HG03045 (cell line): ENCODE data around the gene SNUPN.
"Not testable (repeated sequence)": the region's sequence is repeated elsewhere in the genome, so short reads cannot be mapped to it uniquely, and the experiment has no call there.

Experiments used
- ATAC-seq: cut with Tn5 transposase; IDR thresholded peaks from one replicate; pipeline ENCODE4 v1.9.1; 2021; ENCODE audit warnings: mild to moderate bottlenecking, moderate library complexity; ENCODE audit not compliant: unreplicated experiment

The SNUPN gene

GRCh38 chr15:75637245-75638009 is 11.9 kb upstream of the SNUPN start:
- no peak for ATAC-seq

DNA sequence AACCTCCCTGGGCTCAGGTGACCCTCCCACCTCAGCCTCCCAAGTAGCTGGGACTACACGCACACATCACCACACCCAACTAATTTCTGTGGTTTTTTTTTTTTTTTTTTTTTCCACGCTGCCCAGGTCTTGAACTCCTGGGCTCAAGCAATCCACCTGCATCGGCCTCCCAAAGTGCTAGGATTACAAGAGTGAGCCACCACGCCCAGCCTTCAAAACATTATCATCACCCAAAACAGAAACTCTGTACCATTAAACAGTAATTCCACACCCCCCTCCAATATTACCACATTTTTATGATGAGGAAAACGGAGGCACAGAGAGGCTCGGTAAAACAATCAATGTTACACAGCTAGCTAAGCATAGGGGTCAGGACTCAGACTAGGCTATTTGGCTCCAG is 10.5 kb upstream of the SNUPN start:
- no peak for ATAC-seq

- ATAC-seq, result not testable (repeated sequence)
Observed at GRCh38 chr15:75633922-75634321, 8.4 kb upstream of the SNUPN start.

GRCh38 chr15:75631935-75632334 is 6.4 kb upstream of the SNUPN start:
- no peak for ATAC-seq

- no peak for ATAC-seq
Observed at GRCh38 chr15:75622505-75622904, 3.0 kb downstream of the SNUPN start.

DNA sequence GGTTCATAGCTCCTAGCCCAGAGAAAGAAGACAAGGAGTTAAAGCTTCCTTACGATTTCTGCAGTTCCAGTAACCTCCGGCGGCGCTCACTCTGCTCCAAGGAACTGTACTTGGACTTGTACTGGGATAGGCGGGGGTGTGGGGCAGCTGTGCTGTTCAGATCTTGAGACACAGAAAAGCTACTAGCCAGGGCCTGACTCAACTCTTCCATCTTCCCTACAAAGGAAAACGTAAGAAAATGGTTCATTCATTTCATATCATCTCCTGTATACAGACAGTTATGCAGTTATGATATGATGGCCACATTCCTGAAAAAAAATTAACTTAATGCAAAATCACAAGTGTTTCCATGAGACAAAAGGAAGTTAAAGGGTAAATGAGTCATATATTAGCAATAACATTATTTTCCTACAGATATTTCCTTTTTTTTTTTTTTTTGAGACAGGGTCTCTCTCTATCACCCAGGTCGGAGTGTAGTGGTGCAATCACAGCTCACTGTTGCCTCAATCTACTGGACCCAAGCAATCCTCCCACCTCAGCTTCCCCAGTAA is 4.6 kb downstream of the SNUPN start:
- no peak for ATAC-seq

- ATAC-seq, result no peak
Observed at GRCh38 chr15:75620058-75620820, 5.3 kb downstream of the SNUPN start.

- ATAC-seq, result no peak
Observed at GRCh38 chr15:75616766-75617165, 8.8 kb downstream of the SNUPN start.

DNA sequence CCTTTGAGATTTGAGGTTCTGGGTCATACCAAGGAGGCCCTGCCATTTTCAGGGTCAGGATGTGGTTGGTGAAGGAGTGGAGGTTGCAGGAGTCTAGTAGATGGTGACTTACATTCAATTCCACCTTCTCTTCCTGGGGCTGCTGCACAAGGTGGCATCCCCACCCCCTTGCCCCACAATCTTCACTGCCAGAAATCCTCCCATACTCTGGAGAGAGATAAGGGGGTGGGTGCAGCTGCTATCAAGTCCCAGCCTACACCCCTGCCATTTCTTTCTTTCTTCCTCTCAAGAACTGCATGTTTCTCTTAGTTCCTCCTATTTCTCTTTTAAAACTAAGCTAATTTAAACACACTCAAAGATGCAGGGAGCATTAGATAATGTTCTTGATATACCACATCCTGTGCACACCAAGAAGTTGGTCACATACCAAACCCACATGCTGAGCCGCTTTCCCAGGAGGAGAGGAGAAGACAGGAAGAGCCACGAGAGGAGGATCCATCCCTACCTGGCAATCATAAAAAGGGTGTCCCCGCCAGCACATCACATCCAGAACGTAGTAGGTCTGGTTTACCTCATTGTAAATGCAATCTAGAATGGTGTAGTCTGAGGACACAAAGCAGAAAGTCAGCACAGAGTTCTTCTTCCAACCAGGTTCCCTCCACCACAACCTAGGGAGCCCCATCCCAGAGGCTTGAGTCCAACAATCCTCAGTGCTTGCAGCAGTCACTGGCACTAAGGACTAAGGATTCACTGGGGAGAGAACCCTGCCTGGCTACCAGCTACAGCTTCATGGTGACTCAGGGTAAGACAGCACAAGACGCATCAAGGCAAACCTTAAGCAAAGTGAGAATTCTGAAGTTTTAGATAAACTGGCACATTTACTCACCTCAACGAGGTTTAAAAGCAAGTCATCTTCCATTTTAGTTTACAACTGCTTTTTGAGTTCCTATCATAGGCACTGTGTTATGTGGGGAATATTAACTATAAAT is 18.5 kb downstream of the SNUPN start:
- no peak for ATAC-seq

GRCh38 chr15:75606026-75606425 is 19.5 kb downstream of the SNUPN start:
- no peak for ATAC-seq

- no peak for ATAC-seq
Observed at GRCh38 chr15:75599401-75599800, 26.1 kb downstream of the SNUPN start.

DNA sequence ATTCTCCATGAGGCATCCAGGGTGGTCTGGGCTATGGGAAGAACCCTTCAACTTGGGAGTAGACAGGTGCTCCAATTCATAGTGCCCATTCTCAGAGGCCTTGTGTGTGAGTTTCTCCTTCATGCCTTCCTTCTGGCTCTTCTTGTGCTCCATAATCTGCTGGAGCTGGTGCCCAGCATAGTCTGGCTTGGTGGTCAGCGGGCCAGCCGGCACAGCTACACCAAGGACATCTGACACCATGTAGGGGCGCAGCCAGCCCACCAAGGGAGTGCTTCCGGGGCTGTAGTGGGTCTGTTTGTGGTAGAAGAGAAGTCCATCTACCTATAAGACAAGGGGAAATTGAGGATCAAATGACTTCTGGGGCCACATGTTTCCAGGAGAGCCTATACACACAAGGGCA is 27.2 kb downstream of the SNUPN start:
- ATAC-seq, result no peak

- no peak for ATAC-seq
Observed at GRCh38 chr15:75597667-75598341, 27.7 kb downstream of the SNUPN start.

DNA sequence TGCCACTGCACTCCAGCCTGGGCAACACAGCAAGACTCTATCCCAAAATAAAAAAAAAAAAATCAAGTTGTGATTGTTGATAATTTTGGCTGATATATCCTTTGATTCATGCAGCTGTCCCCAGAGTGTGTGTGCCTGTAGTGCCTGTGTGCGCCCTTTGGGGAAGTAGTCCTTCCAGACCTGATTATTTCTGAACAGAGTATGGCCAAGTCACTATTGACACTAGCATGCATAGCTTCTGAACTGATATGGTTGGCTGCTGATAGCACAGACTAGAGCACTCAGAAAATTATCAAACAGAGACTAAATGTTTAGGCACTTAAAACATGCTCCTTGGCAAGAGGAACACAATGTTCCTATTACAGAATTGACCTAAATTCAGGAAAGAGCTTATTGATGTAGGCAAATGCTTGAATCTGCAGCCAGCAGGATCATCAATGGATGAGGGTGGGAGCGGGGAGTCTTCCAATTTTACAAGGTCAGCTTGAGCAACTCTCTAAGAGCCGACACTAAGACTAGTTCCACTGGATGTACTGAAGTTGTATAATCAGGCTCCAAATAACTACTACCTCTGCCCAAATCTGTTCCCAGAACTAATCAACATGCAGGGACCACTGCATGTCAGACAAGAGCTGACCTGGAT is 28.7 kb downstream of the SNUPN start:
- ATAC-seq, result no peak

- ATAC-seq, result no peak
Observed at GRCh38 chr15:75594276-75594675, 31.2 kb downstream of the SNUPN start.

GRCh38 chr15:75591655-75592364 is 33.7 kb downstream of the SNUPN start:
- no peak for ATAC-seq

- no peak for ATAC-seq
Observed at GRCh38 chr15:75590239-75590638, 35.3 kb downstream of the SNUPN start.

- no peak for ATAC-seq
Observed at GRCh38 chr15:75589071-75589470, 36.5 kb downstream of the SNUPN start.

GRCh38 chr15:75586422-75586821 is 39.1 kb downstream of the SNUPN start:
- ATAC-seq, result not testable (repeated sequence)
